ENCODE measurements around the gene TINCR. TPM values are rescaled to one million over a fixed set of nuclear protein-coding genes. Genes with fewer than 3 reads are reported as not detected.

The TINCR gene
- total RNA-seq, 1 donor, result not detected

DNA sequence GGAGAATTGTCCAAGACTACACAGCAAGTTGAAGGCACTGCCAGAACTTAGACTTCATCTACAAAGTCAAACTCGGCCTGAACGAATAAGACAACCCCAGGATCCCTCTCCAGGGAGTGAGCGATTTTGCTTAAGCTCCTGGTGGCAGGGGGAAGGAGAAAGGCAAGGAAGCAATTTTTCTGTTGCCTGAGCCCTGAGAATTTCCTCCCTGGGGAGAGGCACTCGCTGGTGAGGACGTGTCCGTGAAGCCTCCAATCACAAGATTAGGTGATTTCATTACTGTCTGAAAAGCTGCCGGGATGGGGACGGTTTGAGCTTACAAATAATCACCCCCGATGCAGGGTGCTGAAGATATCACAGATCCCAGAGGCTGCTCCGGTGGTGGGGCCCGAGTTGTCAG is 45.6 kb downstream of the TINCR start:
- no peak for TF ChIP-seq CTCF (IDR thresholded peaks at IDR 0.05; ENCODE audit: insufficient read depth, low read depth, low read length)
- no peak overlapping the region for H3K4me3 ChIP-seq (ENCODE audit: low read depth, low read length)
- no peak for DNase-seq (ENCODE audit: low read depth)

GRCh38 chr19:5520501-5520900 is 47.3 kb downstream of the TINCR start:
- no peak overlapping the region for H3K4me3 ChIP-seq (ENCODE audit: low read depth, low read length)
- no peak for DNase-seq (ENCODE audit: low read depth)
- no peak for TF ChIP-seq CTCF (IDR thresholded peaks at IDR 0.05; ENCODE audit: insufficient read depth, low read depth, low read length)

GRCh38 chr19:5519076-5519475 is 48.7 kb downstream of the TINCR start:
- no peak for TF ChIP-seq CTCF (IDR thresholded peaks at IDR 0.05; ENCODE audit: insufficient read depth, low read depth, low read length)
- DNase-seq (ENCODE audit: low read depth), result no peak
- no peak overlapping the region for H3K4me3 ChIP-seq (ENCODE audit: low read depth, low read length)

DNA sequence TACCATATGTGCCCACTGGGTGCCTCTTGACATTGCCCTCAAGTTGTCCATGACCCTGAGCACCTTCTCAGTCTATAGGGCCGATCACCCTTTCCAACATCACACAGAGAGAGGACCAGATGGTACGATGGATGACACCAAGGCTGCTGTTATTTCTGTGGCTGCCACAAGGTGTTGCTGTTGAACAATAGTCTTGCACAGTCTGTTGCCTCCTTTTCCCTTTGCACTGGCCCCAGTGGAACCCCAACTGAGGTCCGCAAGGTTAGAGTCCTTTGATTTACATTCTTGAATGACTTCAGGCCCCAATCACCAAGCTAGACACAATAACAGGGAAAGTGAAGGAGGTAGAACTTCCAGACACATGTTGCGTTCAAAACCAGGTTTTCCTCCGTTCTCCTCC is 52.0 kb downstream of the TINCR start:
- no peak for TF ChIP-seq CTCF (IDR thresholded peaks at IDR 0.05; ENCODE audit: insufficient read depth, low read depth, low read length)
- no peak overlapping the region for H3K4me3 ChIP-seq (ENCODE audit: low read depth, low read length)
- DNase-seq (ENCODE audit: low read depth), result no peak

GRCh38 chr19:5514001-5514400 is 53.8 kb downstream of the TINCR start:
- TF ChIP-seq CTCF (IDR thresholded peaks at IDR 0.05; ENCODE audit: insufficient read depth, low read depth, low read length), result no peak
- no peak overlapping the region for H3K4me3 ChIP-seq (ENCODE audit: low read depth, low read length)
- DNase-seq (ENCODE audit: low read depth), result no peak

DNA sequence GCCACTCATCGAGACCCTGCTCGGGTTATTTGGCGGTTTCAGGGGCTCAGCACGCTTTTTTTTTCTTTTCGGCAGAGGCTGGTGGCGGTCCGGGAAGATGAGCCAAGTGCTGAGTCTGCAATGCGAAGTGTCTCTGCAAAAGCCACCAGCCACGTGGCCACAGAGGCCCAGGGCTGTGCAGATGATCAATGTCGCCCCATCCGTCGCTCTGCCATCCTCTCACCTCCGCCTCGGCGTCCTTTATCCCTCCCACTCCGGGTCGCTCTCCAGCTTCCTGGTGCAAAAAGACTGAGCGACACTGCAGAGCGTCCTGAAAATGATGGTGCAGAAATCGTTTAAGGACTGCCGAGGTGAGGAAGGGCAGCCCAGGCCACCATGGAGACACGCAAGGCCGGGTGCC is 55.0 kb downstream of the TINCR start:
- no peak for DNase-seq (ENCODE audit: low read depth)
- H3K4me3 ChIP-seq (ENCODE audit: low read depth, low read length), result no peak overlapping the region
- no peak for TF ChIP-seq CTCF (IDR thresholded peaks at IDR 0.05; ENCODE audit: insufficient read depth, low read depth, low read length)

Small RNA genes lying within 50 kb of the gene (small RNA-seq; reads per million reads assigned to genes)
- not detected for gene SNRPEP4

Other genes with a start within 250 kb of the TINCR start
- 114 and 123 TPM in 2 replicates for gene PTPRS, start 227.1 kb downstream of the TINCR start, total RNA-seq
- gene ZNRF4, start 112.5 kb downstream of the TINCR start, total RNA-seq, result not detected in 2 replicates
- 30.6 and 39.7 TPM in 2 replicates for gene SAFB2, start 54.8 kb upstream of the TINCR start, total RNA-seq
- gene SAFB, start 55.1 kb upstream of the TINCR start, total RNA-seq, result 37.4 and 40.6 TPM in 2 replicates
- gene MICOS13, start 112.6 kb upstream of the TINCR start, total RNA-seq, result 21.2 and 31.9 TPM in 2 replicates
- 6.5 and 9.0 TPM in 2 replicates for gene HSD11B1L, start 113.1 kb upstream of the TINCR start, total RNA-seq
- 257 and 261 TPM in 2 replicates for gene RPL36, start 122.3 kb upstream of the TINCR start, total RNA-seq
- 65.2 and 116 TPM in 2 replicates for gene LONP1, start 152.2 kb upstream of the TINCR start, total RNA-seq
- gene CATSPERD, start 152.7 kb upstream of the TINCR start, total RNA-seq, result not detected in 2 replicates
- gene PRR22, start 216.8 kb upstream of the TINCR start, total RNA-seq, result under 0.01 and 0.32 TPM in 2 replicates
- 15.8 and 19.9 TPM in 2 replicates for gene DUS3L, start 223.2 kb upstream of the TINCR start, total RNA-seq
- 0.32 TPM in 1 of 2 replicates, not detected in the other for gene NRTN, start 237.1 kb upstream of the TINCR start, total RNA-seq